ENCODE results near the gene ZCCHC3.

Gene ZCCHC3

GRCh38 chr20:309841-310644 lies 12.7 kb downstream of the ZCCHC3 start:
- H3K27ac ChIP-seq, result peak overlapping the region; percentile 97
- ChIA-PET CTCF (no interaction called here), POLR2A (ENCODE audit: low non-redundant PET) (no interaction called here)
- peak; percentile 95 for DNase-seq (ENCODE audit: low spot score)
- no peak for TF ChIP-seq CTCF (conservative IDR thresholded peaks at IDR 0.05; ENCODE audit: low read depth)

GRCh38 chr20:310645-311044 lies 13.3 kb downstream of the ZCCHC3 start:
- ChIA-PET POLR2A (ENCODE audit: low non-redundant PET) (no interaction called here), CTCF (no interaction called here)
- no peak for DNase-seq (ENCODE audit: low spot score)
- H3K27ac ChIP-seq, result peak overlapping the region; percentile 97
- TF ChIP-seq CTCF (conservative IDR thresholded peaks at IDR 0.05; ENCODE audit: low read depth), result no peak

GRCh38 chr20:311609-312008 lies 14.2 kb downstream of the ZCCHC3 start:
- CTCF ChIA-PET, result no interaction called here
- POLR2A ChIA-PET (ENCODE audit: low non-redundant PET), result no interaction called here
- TF ChIP-seq CTCF (conservative IDR thresholded peaks at IDR 0.05; ENCODE audit: low read depth), result no peak
- no peak for DNase-seq (ENCODE audit: low spot score)
- peak overlapping the region; percentile 97 for H3K27ac ChIP-seq

GRCh38 chr20:312067-312466 lies 14.7 kb downstream of the ZCCHC3 start:
- POLR2A ChIA-PET (ENCODE audit: low non-redundant PET), result no interaction called here
- DNase-seq (ENCODE audit: low spot score), result no peak
- H3K27ac ChIP-seq, result no peak overlapping the region
- CTCF ChIA-PET, result no interaction called here
- no peak for TF ChIP-seq CTCF (conservative IDR thresholded peaks at IDR 0.05; ENCODE audit: low read depth)

- no peak for DNase-seq (ENCODE audit: low spot score)
- POLR2A ChIA-PET (ENCODE audit: low non-redundant PET), result no interaction called here
- H3K27ac ChIP-seq, result no peak overlapping the region
- no peak for TF ChIP-seq CTCF (conservative IDR thresholded peaks at IDR 0.05; ENCODE audit: low read depth)
- CTCF ChIA-PET, result interaction anchor here (0.6 kb wide), 1 partner anchor 12 kb away, joined by 3 read pairs; no protein-coding TSS in a partner anchor
These were observed 15.5 kb downstream of the ZCCHC3 start for GRCh38 chr20:312866-313265.

GRCh38 chr20:313402-313801 lies 16.0 kb downstream of the ZCCHC3 start:
- TF ChIP-seq CTCF (conservative IDR thresholded peaks at IDR 0.05; ENCODE audit: low read depth), result no peak
- CTCF ChIA-PET, result interaction anchor here (0.6 kb wide), 1 partner anchor 11 kb away, joined by 3 read pairs; no protein-coding TSS in a partner anchor
- no peak for DNase-seq (ENCODE audit: low spot score)
- POLR2A ChIA-PET (ENCODE audit: low non-redundant PET), result no interaction called here
- H3K27ac ChIP-seq, result no peak overlapping the region

Data from RWPE1 (cell line).